OCI-M2 (cell line): ENCODE data around the gene DPP10.
"Not testable (repeated sequence)": the region's sequence is repeated elsewhere in the genome, so short reads cannot be mapped to it uniquely, and the experiment has no call there.

Experiments used
- DNase-seq: peaks from one replicate; lab custom pipeline; 2025; ENCODE audit not compliant: unreplicated experiment; lab: John Stamatoyannopoulos, UW

The DPP10 gene

DNA sequence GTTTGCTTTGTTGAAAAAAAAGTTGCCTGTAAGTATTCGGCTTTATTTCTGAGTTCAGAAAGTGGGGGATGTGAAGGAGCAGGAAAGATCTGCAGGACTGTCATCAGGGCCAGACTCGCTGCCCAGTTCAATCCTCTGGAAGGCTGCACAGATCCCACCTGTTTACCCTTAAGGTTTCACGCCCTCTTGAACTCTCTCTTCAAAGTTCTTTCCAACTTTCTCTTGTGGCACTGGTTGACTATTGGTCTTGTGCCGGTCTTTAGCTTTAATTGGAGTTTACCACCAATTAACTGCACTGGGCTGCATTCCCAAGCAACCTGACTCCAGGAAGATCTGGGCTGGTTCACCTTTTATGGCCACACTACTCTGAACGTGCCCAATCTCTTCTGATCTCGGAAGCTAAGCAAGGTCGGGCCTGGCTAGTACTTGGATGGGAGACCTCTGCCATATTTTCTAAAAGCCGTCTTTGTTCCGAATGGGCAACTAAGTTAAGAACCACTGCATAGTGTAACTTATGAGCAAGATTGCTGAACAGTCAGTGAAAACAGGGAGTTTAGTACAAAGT, 495.0 kb downstream of the DPP10 start:
- no peak for DNase-seq

DNA sequence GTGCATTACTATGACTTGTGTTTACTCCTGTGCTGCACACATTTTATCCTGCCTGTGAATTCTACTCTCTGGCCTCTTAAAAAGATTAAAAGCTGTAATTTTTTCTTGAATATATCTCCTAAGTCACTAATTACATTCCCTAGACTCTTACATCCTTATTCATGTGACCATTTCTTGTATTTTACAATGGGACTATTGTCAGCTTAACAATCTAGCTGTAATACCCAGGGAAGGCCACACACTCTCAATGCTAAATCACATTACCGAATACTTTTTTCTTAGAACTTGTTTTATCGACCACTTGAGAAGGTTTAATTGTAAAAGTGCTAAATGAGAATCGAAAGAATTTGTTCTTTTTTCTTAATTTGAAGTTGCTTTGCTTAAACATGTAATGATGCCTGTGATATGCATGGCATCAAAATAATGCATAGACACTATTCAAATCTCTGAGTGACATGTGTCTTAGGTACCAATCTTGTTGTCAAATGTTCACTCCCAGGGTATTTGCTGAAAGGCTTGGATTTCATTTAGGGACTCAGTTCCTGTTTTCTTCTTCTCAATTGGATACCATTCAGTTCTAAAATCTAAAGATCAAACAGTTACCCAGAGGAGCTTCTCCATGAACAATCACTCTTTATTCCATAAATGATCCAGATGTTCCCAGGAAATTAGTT, 498.5 kb downstream of the DPP10 start:
- no peak for DNase-seq

DNA sequence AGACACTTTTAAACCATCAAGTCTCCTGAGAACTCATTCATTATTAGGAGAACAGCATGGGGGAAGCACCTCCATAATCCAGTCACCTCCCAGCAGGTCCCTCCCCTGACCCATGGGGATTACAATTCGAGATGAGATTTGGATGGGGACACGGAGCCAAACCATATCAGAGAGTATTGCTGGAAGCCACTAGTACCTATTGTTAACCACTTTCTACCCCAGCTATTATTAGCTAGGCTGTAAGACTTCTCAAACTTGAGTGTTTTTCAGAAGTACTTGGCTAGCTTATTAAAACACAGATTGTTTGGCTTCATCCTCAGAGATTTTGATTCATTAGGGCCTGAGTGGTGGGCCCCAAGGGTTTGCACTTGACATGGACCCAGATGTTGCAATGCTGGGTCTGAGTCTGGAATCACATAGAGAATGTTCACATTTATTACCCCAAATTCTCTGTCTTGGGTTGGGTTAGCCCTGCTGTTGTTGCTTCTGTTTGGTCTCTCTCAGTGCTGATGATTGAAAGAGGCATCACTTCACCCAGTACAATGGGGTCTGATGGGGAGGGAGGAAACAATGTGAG, 506.9 kb downstream of the DPP10 start:
- no peak for DNase-seq

DNA sequence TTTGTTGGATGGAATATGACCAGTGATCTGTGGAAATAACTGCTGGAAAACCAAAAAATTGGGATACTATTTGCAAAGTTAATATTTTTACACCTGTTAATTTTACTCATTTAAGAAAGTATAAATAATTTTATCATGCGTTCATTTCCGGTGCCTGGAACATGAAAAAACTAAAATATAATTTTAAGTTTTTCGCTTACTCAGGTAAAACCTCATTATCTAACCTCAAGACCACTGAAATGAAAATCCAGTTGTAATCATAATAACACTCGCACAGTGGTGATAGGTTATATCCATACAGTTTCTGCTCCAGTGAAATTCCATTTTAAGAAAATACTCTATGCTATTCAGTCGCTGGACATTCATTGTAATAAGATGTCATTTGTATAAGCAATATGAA, 517.9 kb downstream of the DPP10 start:
- no peak for DNase-seq

DNA sequence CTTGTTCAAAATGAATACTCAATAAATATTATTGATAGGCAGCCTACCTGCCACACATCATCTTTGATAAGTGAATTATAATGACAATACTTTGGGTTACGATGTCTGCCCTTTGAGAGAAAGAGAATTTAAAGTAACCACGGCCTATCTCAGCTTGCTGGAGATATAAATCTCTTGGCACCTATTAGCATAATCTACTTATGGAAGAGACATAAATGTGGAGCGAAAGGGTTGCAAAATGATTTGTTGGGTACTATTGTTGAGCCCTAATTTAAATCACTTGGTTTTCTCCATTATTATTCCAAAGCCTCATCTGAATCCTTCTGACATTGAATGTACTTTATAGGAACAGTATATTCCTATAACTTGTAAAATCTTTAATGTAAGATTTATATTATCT, 520.1 kb downstream of the DPP10 start:
- DNase-seq, result no peak

DNA sequence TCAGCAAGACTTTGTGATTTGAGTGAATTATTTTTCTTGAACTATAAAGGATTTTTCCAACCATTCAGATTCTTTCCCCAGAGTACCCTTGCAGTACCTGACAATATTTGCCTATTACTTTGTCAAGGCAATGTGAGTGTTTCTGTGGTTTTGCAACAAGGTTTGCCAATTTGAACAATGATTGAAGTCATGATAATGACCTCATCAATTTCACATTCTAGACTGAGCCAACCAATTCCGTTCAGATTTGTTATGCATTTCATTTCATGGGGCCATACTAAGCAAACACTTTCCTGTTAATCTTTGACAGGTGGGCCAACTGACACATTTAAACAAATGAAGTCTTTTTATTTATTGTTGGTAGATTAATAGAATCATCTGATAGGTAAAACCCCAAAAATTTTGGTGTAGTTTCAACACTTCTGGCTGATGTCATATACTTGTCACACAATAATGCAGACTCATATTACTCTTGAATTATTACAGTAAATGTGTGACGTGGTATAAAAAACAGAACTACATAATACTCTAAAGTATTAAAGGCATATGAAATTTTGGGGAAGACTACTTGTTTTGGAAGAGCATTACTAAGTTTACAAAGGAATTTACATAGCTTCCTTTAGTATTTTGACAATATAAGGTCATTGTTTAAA, 526.4 kb downstream of the DPP10 start:
- DNase-seq, result no peak

DNA sequence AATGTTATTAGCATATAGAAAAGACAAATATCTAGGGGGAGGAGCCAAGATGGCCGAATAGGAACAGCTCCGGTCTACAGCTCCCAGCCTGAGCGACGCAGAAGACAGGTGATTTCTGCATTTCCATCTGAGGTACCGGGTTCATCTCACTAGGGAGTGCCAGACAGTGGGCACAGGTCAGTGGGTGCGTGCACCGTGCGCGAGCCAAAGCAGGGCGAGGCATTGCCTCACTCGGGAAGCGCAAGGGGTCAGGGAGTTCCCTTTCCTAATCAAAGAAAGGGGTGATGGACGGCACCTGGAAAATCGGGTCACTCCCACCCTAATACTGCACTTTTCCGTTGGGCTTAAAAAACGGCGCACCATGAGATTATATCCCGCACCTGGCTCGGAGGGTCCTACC, 561.9 kb downstream of the DPP10 start:
- not testable (repeated sequence) for DNase-seq

DNA sequence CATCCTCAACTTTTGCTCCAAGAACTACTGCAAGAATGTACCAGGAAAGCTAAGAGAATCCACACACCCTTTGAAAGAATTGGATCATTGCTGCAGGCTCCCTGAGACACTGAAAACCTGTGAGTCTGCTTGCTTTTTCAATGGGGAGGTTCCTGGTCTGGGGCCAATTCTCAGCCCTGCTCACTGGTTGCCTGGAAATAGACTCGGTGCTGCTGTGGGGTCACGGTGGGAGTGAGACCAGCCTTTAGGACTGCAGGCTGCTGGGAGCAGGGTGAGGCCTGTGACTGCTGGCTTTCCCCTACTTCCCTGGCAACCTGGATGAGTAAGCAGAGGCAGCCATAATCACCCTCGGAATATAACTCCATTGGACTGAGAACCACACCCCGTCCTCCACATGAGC, 569.3 kb downstream of the DPP10 start:
- DNase-seq, result no peak

DNA sequence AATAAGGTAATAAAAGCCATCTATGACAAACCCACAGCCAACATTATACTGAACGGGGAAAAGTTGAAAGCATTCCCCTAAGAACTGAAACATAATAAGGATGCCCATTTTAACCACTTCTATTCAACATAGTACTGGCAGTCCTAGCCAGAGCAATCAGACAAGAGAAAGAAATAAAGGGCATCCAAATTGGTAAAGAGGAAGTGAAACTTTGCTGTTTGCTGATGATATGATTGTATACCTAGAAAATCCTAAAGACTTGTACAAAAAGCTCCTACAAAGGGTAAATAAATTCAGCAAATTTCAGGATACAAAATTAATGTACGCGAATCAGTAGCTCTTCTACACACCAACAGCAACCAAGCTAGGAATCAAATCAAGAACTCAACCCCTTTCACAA, 579.6 kb downstream of the DPP10 start:
- DNase-seq, result not testable (repeated sequence)

DNA sequence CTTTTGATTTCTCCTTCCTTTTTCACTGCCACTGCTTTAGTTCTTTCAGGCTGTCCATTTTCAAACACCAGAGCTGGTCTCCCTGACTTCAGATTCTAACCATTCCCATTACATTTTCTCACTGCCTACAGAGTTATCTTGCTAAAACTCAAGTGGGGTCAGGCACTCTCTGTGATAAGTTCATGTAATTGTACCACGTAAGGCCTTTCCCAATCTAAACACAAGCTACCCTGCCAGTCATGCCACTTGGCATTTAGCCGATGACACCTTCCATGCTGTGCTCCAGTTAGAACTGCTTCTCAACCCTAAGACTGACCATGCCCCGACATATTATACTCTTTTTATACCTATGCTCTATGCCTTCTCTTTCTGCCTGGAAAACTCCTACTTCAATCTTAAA, 592.4 kb downstream of the DPP10 start:
- no peak for DNase-seq

DNA sequence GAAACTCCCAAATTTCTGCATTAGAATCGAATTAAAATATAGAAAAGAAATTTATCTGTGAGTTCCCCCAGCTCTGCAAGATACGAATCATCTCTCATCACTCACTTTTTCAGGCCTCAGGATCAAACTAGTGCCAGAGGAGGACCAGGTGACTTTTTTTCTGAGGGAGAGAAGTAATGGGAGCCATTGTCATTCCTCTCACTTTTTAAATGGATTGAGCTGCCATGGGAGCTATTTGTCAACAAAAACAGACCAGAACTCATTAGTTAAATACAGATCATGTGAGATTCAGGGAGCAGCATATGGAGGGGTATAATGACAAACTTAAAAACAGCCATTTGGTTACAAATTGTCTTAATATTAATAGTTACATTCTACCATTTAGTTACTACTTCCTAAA, 594.4 kb downstream of the DPP10 start:
- no peak for DNase-seq

DNA sequence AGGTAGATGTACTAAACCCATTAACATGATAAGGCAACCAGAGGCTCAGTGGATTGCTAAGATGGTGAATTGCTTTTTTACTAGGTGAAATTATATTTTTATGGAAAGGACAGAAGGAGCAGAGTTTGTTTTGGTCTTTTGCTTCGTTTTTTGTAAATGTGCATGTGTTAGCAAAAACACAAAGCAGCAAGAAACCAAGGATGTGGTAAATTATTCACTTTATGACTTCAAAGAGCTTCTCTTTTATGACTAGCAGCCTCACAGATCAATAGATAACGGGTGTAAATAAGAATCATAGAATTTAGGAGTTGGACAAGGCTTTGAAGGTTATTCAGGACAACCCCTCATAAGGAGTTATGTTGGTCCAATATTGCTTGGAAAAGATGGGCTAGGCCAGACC, 615.0 kb downstream of the DPP10 start:
- no peak for DNase-seq

DNA sequence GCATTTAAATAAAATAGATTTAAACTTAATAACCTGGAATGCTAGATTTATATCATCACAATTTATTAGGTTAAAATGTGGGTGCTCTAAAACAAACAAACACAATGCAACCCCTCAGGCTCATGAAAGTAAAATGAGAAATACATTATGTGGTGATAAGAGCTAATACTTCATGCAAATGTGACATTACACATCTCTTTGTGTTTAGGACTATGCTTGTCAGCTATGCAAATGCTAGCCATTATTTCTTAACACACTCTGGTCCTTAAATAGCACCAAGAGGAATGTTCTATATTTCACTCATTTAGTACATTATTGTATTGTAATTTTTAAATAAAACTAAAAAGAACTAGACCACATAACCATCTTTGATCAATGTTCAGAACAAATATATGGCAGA, 627.6 kb downstream of the DPP10 start:
- no peak for DNase-seq

DNA sequence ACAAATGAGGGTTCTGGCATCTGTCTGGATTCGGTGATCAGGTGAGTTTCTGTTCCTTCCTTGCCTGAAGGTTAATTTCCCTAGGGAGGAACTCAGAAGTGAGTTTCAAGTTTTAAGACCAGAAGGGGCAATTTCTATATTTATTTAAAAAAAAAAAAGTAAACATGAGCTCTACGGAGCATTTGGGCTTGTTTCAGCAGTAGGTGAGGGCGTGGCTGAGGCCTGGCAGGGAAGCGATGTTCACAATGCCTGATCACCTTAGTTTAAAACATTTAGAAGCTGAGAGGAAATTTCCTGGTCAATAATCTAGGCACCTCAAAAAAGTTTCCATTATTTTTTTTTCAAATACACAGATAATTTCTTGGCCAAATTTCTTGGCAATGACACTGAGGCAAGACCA, 629.1 kb downstream of the DPP10 start:
- no peak for DNase-seq

DNA sequence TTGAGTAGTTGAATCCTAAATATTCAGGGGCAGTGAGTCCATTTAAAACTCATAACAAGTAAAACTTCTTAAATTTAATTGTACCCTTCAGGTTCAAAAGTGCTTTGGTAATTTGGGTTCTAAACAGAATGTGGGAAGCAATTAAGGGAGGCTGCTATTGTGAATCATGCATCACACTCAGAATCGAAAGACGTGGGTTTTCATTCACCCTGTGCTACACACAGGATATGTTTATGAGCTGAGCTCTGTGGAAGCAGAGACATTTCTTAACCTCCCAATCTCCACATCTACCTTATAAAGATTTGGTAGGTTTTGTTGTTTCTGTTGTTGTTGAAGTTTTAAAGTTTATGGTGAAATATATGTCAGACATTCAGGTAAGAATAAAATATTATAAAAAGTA, 633.4 kb downstream of the DPP10 start:
- DNase-seq, result no peak

DNA sequence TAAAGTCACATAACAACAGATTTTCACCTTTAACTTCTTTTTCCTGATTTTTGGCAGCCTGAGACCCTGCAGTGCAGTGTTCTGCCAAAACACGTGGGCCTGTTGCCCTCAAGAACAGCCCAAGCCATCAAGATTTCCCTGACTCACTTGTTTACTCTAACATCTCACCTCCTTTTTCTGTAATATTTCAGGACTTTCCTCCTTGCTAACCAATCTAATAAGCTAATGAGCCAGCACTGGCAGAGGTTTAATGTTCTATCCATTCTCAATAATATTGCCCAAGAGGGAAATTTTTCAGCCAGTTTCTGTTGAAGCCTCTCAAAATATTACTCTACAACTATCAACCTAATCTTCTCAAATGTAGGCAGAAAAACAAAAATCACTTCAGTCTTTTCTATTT, 635.2 kb downstream of the DPP10 start:
- DNase-seq, result no peak

DNA sequence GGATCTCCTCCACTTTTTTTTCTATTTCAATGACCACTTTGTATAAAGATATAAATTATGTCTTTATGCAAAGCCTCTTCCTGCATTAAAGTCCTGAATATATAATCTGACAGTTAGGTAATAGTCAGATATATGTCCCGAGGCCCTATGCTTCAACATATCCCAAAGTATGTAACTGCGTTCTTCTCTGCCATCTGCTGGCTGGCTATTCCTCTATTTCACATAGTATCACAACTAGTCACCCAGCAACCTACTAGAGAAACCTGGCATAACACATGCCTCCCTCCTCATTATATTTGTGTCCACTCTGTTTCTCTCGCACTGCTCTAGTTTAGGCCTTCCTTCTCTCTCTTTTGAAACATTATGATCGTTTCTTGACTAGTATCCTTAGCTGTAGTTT, 640.8 kb downstream of the DPP10 start:
- DNase-seq, result no peak

DNA sequence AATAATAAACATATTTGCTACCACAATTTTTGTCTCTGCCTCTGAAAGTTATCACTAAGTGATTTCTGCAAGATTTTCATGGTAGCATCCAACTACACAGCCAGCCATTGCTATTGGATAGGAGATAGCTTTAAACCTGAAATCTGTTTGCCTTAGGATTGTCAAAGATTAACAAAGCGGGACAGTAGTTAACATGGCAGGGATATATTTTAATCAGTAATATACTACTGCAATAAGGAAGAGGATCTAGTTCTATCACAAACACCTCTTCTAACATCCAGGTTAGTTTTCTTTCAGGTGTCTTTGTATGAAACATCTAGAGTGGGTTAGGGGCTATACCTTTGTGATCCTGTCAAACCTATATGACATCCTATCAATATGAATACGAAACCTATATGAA, 641.3 kb downstream of the DPP10 start:
- no peak for DNase-seq

DNA sequence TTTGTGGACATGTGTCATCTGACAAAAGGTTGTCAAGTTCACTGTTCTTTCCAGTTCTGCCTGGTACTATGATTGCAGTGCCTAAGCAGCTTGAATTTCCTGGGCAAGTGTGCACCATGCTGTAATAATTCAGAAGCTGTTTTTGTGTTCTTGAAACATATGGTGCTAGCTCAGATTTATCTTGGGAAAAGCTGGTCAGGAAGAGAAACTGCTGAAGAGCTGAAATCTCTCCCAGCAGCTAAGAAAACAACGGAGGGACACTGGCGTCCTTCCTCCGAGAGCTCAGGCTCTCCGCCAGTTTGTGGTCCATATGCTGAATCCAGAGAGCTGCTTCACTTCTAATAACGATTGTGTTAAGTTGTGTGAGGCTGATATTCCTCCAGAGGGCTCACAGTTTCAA, 642.0 kb downstream of the DPP10 start:
- DNase-seq, result no peak

DNA sequence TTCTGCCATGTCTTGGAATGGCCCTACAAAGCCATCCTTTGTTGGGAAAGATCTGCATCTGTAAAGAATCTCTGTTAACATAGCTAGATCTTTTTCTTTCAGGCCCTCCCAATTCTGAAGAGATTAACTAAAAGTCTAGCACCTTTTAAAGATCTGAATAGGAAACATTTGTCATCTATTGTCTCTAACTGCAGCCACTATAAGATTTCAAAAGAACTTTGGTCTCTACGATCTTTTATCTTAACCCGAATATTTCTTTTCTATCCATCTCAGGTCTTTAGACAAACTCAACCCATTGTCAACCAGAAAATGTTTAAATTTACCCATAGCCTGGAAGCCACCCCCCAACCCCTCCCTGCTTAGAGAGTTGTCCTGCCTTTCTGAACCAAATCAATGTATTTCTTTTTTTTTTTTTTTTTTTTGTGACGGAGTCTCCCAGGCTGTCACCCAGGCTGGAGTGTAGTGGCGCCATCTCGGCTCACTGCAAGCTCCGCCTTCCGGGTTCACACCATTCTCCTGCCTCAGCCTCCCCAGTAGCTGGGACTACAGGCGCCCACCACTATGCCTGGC, 643.7 kb downstream of the DPP10 start:
- DNase-seq, result not testable (repeated sequence)

DNA sequence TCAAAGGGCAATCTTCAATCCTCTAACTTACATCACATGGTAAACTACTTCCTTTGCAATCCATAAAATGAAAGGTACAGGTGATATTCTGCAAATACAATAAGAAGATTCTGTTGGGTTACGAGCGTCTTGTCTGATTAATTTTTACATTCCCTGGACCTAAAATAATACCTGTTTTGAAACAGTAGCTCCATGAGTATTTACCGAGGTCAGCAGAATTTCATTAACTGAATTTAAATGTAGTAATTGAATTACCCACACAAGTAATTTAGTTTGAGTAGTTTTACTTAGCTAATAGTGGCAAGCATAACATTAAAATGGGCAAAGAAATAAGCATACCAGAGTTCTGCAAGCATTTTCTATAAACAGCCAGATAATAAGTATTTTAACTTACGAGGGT, 652.0 kb downstream of the DPP10 start:
- DNase-seq, result no peak

DNA sequence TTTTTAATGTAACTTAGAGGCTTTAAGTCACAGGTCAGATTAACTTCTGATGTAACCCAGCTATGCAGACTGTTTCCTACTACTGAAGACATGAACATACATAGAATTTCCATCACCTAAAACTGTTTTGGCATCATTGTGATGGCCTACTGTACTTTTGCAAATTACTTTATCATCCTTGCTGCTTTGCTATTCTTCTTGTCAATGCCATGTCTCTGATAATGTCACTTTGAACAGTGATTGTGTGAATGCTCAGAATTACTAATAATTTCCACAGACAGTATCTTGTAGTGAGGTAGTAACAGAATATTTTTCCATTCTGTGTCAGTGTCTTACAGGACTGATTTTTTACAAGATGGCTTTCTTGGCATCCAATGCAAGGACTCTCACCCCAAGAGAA, 663.5 kb downstream of the DPP10 start:
- no peak for DNase-seq
